Lower leg skin (tissue), 3 donors: Measurements from ENCODE around the gene GANC.

Source experiments
- POLR2A ChIP-seq, 2 donors: fragments of 450-650 bp; IDR thresholded peaks; one replicate each; pipeline ENCODE4 v1.6.1; 2016 to 2017; ENCODE audit warnings: antibody characterized with exemption in 2 of 2, mild to moderate bottlenecking in 1 of 2, moderate library complexity in 1 of 2
- TF ChIP-seq, protein P1 (sequence below), 3 donors: fragments of 450-650 bp; IDR thresholded peaks; one replicate each; pipeline ENCODE4 v1.5.1; 2016; ENCODE audit warnings: antibody characterized with exemption in 3 of 3, mild to moderate bottlenecking in 3 of 3, moderate library complexity in 2 of 3

GRCh38 chr15:42315521-42315920, 42.5 kb downstream of the GANC start:
- TF ChIP-seq, protein P1, sequence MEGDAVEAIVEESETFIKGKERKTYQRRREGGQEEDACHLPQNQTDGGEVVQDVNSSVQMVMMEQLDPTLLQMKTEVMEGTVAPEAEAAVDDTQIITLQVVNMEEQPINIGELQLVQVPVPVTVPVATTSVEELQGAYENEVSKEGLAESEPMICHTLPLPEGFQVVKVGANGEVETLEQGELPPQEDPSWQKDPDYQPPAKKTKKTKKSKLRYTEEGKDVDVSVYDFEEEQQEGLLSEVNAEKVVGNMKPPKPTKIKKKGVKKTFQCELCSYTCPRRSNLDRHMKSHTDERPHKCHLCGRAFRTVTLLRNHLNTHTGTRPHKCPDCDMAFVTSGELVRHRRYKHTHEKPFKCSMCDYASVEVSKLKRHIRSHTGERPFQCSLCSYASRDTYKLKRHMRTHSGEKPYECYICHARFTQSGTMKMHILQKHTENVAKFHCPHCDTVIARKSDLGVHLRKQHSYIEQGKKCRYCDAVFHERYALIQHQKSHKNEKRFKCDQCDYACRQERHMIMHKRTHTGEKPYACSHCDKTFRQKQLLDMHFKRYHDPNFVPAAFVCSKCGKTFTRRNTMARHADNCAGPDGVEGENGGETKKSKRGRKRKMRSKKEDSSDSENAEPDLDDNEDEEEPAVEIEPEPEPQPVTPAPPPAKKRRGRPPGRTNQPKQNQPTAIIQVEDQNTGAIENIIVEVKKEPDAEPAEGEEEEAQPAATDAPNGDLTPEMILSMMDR (IDR thresholded peaks at IDR 0.05), result no peak
- no peak for TF ChIP-seq POLR2A (IDR thresholded peaks at IDR 0.05)
